Calu3 (cell line): ENCODE measurements around the gene CCDC70. TPM values are rescaled to one million over a fixed set of nuclear protein-coding genes. Genes with fewer than 3 reads are reported as not detected.

Experiments
- Bru-seq: library from RNA; stranded (reverse); fragments of 400-500 nt; gene quantifications from one replicate; lab custom pipeline; 2021; lab: Mats Ljungman, UMichigan
- BruChase-seq, 2 experiments: library from RNA; stranded (reverse); fragments of 400-500 nt; gene quantifications; one replicate each; lab custom pipeline; 2021; lab: Mats Ljungman, UMichigan
- BruUV-seq: library from RNA; stranded (reverse); fragments of 400-500 nt; replicated peaks from 2 replicates; lab custom pipeline; 2021; lab: Mats Ljungman, UMichigan
- CTCF ChIA-PET: fragments of 300-600 bp; sonication (Branson Sonifier 250); formaldehyde crosslinking; loops from one replicate; lab custom pipeline; 2022; ENCODE audit warnings: antibody characterized with exemption; lab: Charles Lee
- DNase-seq: peaks from one replicate; pipeline ENCODE4 v3.0.0; 2022
- H3K27ac Mint-ChIP-seq: one replicate; pipeline ENCODE4 v1.8.0; 2022; ENCODE audit warnings: mixed read lengths; ENCODE audit not compliant: unreplicated experiment
- H3K27me3 Mint-ChIP-seq: one replicate; pipeline ENCODE4 v1.8.0; 2022; ENCODE audit warnings: mixed read lengths; ENCODE audit not compliant: unreplicated experiment
- H3K36me3 Mint-ChIP-seq: one replicate; pipeline ENCODE4 v1.8.0; 2022; ENCODE audit warnings: mild to moderate bottlenecking, moderate library complexity, mixed read lengths; ENCODE audit not compliant: insufficient read depth, unreplicated experiment
- H3K4me1 Mint-ChIP-seq: one replicate; pipeline ENCODE4 v1.8.0; 2022; ENCODE audit warnings: mild to moderate bottlenecking, low read depth, mixed read lengths; ENCODE audit not compliant: unreplicated experiment
- H3K4me3 Mint-ChIP-seq: one replicate; pipeline ENCODE4 v1.8.0; 2022; ENCODE audit warnings: mild to moderate bottlenecking, low read depth, moderate library complexity, mixed read lengths; ENCODE audit not compliant: unreplicated experiment
- H3K9me3 Mint-ChIP-seq: one replicate; pipeline ENCODE4 v1.8.0; 2022; ENCODE audit warnings: low read depth, mixed read lengths; ENCODE audit not compliant: unreplicated experiment
- CTCF ChIP-seq: fragments of 200-600 bp; IDR thresholded peaks from one replicate; pipeline ENCODE4 v1.8.0; 2022; ENCODE audit warnings: antibody characterized with exemption; ENCODE audit not compliant: unreplicated experiment
- intact Hi-C: fragments of 100-400 bp; cut with micrococcal nuclease; formaldehyde crosslinking; loops from one replicate; pipeline ENCODE4 v1.10.0; 2022; ENCODE audit not compliant: unreplicated experiment
- long read RNA-seq: library from polyadenylated mRNA; stranded (forward); transcript quantifications from one replicate; pipeline ENCODE4 v2.0.0, GENCODE V29; 2022
- total RNA-seq: library from RNA; stranded (reverse); gene quantifications from 2 replicates; pipeline ENCODE4 v1.2.3, GENCODE V29; 2022

The CCDC70 gene
- total RNA-seq: not detected in 2 replicates
- not detected for Bru-seq, nascent RNA
- BruChase-seq, experiment 1, labeled RNA remaining after a 6-hour chase: not detected
- BruChase-seq, experiment 2, labeled RNA remaining after a 2-hour chase: not detected
- long read RNA-seq: 0 reads

DNA sequence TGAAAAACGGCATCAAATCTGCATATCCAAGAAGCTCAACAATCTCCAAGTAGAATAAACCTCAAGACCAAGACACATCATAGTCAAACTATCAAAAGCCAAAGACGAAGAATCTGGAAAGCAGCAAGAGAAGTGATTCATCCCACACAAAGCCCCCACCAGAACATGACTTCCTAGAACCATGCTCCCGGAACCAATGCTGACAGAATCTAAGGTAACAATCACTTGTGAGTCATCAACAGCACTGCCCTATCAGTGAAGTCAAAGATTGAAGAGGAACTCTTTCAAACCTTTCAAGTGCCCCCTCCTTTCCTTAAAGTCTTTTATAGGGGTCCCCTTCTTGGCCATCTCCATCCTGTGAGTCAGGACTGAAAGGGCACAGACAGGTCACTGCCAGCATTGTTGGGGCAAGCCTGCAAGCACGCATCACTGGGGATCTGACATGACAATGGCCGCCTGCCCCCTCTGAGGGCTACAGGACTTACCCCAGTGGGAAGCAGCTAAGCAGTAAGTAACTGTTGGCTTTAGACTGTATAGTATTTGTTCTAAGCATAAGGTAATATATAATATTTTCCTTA lies at the start of gene CCDC70:
Gene CCDC70, plus strand, starts transcription at position 247 of the 578 bp plus-strand sequence. CDS start 3,443 bp downstream, outside the sequence.
- BruUV-seq: no TSS peak
- Mint-ChIP-seq H3K4me1 (peaks cover 23% of the 10 kb centered on the region), H3K27me3 (peaks cover 37% of the 10 kb centered on the region), H3K9me3 (no peaks in the 10 kb centered on the region), H3K4me3 (no peak within 1 kb of the TSS), H3K36me3 (no peaks in the 10 kb centered on the region), H3K27ac (no peak within 1 kb of the TSS)
- no peak for TF ChIP-seq CTCF
- no peak for DNase-seq
- CTCF ChIA-PET: no interaction called here
- intact Hi-C loops: no loop called here

GRCh38 chr13:51814071-51814470 lies 47.7 kb upstream of the CCDC70 start:
- intact Hi-C loops: loop anchor here (2.0 kb wide), 1 partner anchor 313 kb away; no protein-coding TSS in a partner anchor
- no peaks in the 10 kb centered on the region for H3K9me3 Mint-ChIP-seq
- no peak for DNase-seq
- no peak overlapping the region for H3K27ac Mint-ChIP-seq
- no peak for TF ChIP-seq CTCF
- CTCF ChIA-PET: interaction anchor here (2.0 kb wide), 1 partner anchor 315 kb away, joined by 6 read pairs; the partner anchor contains the start of gene NEK5
- H3K4me1 Mint-ChIP-seq: no peaks in the 10 kb centered on the region
- H3K4me3 Mint-ChIP-seq: no peak overlapping the region
- peaks cover 31% of the 10 kb centered on the region for H3K27me3 Mint-ChIP-seq
- BruUV-seq: no TSS peak
- no peaks in the 10 kb centered on the region for H3K36me3 Mint-ChIP-seq

DNA sequence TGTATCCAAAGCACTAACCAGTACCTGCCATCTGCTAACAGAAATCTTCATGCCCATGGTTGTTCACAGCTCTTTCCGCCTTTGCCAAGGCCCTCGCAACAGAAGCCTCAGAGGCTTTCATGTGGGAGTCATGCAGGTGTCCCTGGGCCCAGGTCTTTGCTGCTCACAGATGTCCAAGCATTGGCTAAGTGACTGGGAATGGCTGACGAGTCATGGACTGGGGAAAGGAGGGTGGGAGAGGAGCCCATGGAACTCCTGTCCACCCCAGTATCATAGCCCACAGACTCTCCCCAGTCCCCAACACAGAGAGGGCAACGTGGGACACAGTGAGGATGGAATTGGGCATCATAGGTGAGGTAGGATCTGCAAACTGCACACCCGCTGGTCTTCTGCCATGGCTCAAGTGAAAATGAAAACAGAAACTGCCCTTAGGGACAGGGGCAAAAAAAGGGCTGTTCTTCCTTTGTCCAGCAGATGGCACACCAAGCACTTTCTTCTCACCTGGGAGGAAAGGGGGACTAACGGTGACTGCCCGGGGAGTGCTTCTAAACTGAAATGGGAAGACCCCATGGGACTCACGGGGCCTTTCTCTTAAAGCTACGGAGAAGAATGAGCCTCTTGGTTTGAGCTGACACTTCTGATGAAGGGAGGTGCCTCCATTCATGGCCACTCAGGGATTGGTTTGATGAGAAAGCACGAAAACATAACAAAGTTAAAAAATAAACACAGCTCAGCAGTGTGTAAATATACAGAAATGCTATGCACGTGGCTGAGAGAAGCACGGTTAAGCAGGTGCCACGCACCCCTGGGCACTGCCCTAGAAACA lies 46.7 kb upstream of the CCDC70 start:
- intact Hi-C loops: loop anchor here (1.0 to 2.0 kb wide), 2 partner anchors 312 to 386 kb away; no protein-coding TSS in a partner anchor
- Mint-ChIP-seq H3K4me3 (peak overlapping the region; percentile 55), H3K4me1 (no peaks in the 10 kb centered on the region), H3K27ac (no peak overlapping the region), H3K36me3 (no peaks in the 10 kb centered on the region), H3K27me3 (peaks cover 41% of the 10 kb centered on the region), H3K9me3 (no peaks in the 10 kb centered on the region)
- CTCF ChIA-PET: interaction anchor here (1.3 to 2.0 kb wide), 2 partner anchors 313 to 314 kb away, joined by 4 to 6 read pairs; partner anchors contain the start of gene NEK5
- peak; percentile 66 for DNase-seq
- TF ChIP-seq CTCF: peak; percentile 62
- no TSS peak for BruUV-seq

DNA sequence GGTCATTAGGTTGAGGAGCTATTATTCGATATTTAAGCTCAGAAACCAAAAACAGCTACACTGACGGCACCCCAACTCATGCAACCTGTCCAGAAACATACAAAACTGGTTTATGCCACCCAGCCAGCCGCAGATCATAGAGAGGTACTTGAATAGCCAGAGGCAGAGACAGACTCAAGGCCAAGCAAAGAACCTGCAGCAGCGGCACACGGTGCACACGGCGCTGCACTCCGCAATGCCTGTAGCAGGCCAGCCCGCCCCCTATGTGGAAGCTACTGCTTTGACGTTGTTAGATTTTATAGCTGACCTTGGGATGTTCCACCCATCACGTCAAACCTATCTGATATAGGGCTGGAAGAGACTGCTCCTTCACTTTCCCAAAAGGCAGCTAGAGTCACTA lies 45.9 kb upstream of the CCDC70 start:
- CTCF ChIA-PET: interaction anchor here (1.3 to 2.0 kb wide), 2 partner anchors 312 to 313 kb away, joined by 4 to 6 read pairs; partner anchors contain the start of gene NEK5
- peaks cover 49% of the 10 kb centered on the region for H3K27me3 Mint-ChIP-seq
- H3K9me3 Mint-ChIP-seq: no peaks in the 10 kb centered on the region
- TF ChIP-seq CTCF: no peak
- BruUV-seq: no TSS peak
- H3K4me3 Mint-ChIP-seq: no peak overlapping the region
- H3K36me3 Mint-ChIP-seq: no peaks in the 10 kb centered on the region
- no peaks in the 10 kb centered on the region for H3K4me1 Mint-ChIP-seq
- intact Hi-C loops: loop anchor here (1.0 to 2.0 kb wide), 2 partner anchors 311 to 385 kb away; no protein-coding TSS in a partner anchor
- no peak overlapping the region for H3K27ac Mint-ChIP-seq
- no peak for DNase-seq
